Cardiac muscle cell (in vitro differentiated cells and primary cell): ENCODE results near the gene MFN2. TPM values are rescaled to one million over a fixed set of nuclear protein-coding genes. Genes with fewer than 3 reads are reported as not detected.

Source experiments
- DNase-seq, 2 donors: peaks; one replicate each; pipeline versions ENCODE4 v3.0.0 to v3.0.0-alpha.2; 2010 to 2017; ENCODE audit warnings: low read depth in 1 of 2, low spot score in 1 of 2
- H3K27ac ChIP-seq: fragments of 200-600 bp; sonication (generic); 2 replicates; pipeline ENCODE4 v1.5.1; 2016
- H3K27me3 ChIP-seq: fragments of 200-600 bp; sonication (generic); 2 replicates; pipeline ENCODE4 v1.6.0; 2016; ENCODE audit warnings: control low read depth
- H3K36me3 ChIP-seq: fragments of 200-600 bp; sonication (generic); 2 replicates; pipeline ENCODE4 v1.5.1; 2016; ENCODE audit warnings: control low read depth
- H3K4me1 ChIP-seq: fragments of 200-600 bp; sonication (generic); 2 replicates; pipeline ENCODE4 v1.8.1; 2017; ENCODE audit warnings: low read depth, mild to moderate bottlenecking, mixed run types
- H3K4me3 ChIP-seq: fragments of 200-600 bp; sonication (generic); 2 replicates; pipeline ENCODE4 v1.5.1; 2016; ENCODE audit warnings: mild to moderate bottlenecking
- H3K9me3 ChIP-seq: fragments of 200-600 bp; sonication (generic); 2 replicates; pipeline ENCODE4 v1.5.1; 2017; ENCODE audit warnings: low read depth, mild to moderate bottlenecking, control low read depth
- CTCF ChIP-seq: IDR thresholded peaks from 2 replicates; pipeline ENCODE4 v1.5.1; 2012; ENCODE audit warnings: low read depth, mild to moderate bottlenecking, low read length
- polyA plus RNA-seq: library from polyadenylated mRNA; unstranded; fragments of >200 nt; fragmentation: Nextera tagmentation; extraction: Ambion mirVana; gene quantifications from 2 replicates; pipeline ENCODE4 v1.2.1, GENCODE V29; 2016
- total RNA-seq: library from RNA; depleted of rRNA; stranded (reverse); fragments of >200 nt; gene quantifications from 2 replicates; pipeline ENCODE4 v1.2.3, GENCODE V29; 2016

MFN2 gene
- total and polyA plus RNA-seq, 2 experiments from 2014 or later: 82.6 to 89.7 TPM

- Histone ChIP-seq H3K9me3 (no peaks in the 10 kb centered on the region), H3K27ac (no peak overlapping the region), H3K4me3 (no peak overlapping the region), H3K4me1 (no peaks in the 10 kb centered on the region), H3K36me3 (peaks cover 41% of the 10 kb centered on the region), H3K27me3 (no peaks in the 10 kb centered on the region)
- TF ChIP-seq CTCF: no peak
- no peak for DNase-seq
Observed at GRCh38 chr1:11964656-11965055, 15.6 kb upstream of the MFN2 start.

GRCh38 chr1:11967028-11967547, 13.2 kb upstream of the MFN2 start:
- H3K4me1 ChIP-seq: no peaks in the 10 kb centered on the region
- peak; percentile 54 for TF ChIP-seq CTCF
- no peaks in the 10 kb centered on the region for H3K9me3 ChIP-seq
- no peaks in the 10 kb centered on the region for H3K27me3 ChIP-seq
- peak overlapping the region; percentile 23 for H3K27ac ChIP-seq
- H3K4me3 ChIP-seq: no peak overlapping the region
- DNase-seq: peak; percentile 58 to 60
- H3K36me3 ChIP-seq: peaks cover 45% of the 10 kb centered on the region

GRCh38 chr1:11970441-11971185, 9.6 kb upstream of the MFN2 start:
- H3K9me3 ChIP-seq: no peaks in the 10 kb centered on the region
- TF ChIP-seq CTCF: no peak
- H3K36me3 ChIP-seq: peaks cover 41% of the 10 kb centered on the region
- H3K4me3 ChIP-seq: no peak overlapping the region
- H3K27ac ChIP-seq: no peak overlapping the region
- H3K27me3 ChIP-seq: no peaks in the 10 kb centered on the region
- no peaks in the 10 kb centered on the region for H3K4me1 ChIP-seq
- no peak for DNase-seq

- peaks cover 14% of the 10 kb centered on the region for H3K4me1 ChIP-seq
- H3K36me3 ChIP-seq: peaks cover 25% of the 10 kb centered on the region
- H3K9me3 ChIP-seq: no peaks in the 10 kb centered on the region
- H3K4me3 ChIP-seq: no peak overlapping the region
- H3K27me3 ChIP-seq: no peaks in the 10 kb centered on the region
- H3K27ac ChIP-seq: no peak overlapping the region
- no peak for TF ChIP-seq CTCF
- no peak for DNase-seq
Observed at GRCh38 chr1:11977625-11978024, 2.6 kb upstream of the MFN2 start.

GRCh38 chr1:11978301-11978700, 1.9 kb upstream of the MFN2 start:
- Histone ChIP-seq H3K36me3 (peaks cover 27% of the 10 kb centered on the region), H3K27me3 (no peaks in the 10 kb centered on the region), H3K4me1 (peaks cover 14% of the 10 kb centered on the region), H3K4me3 (no peak overlapping the region), H3K27ac (peak overlapping the region; percentile 97), H3K9me3 (no peaks in the 10 kb centered on the region)
- no peak for DNase-seq
- TF ChIP-seq CTCF: no peak
